Left lung (tissue), 10 donors: Measurements from ENCODE around the gene IGSF9B. TPM values are rescaled to one million over a fixed set of nuclear protein-coding genes. Genes with fewer than 3 reads are reported as not detected.

ENCODE experiments used
- ATAC-seq: fragments of 200-7000 bp; cut with Tn5 transposase; one replicate; pipeline ENCODE4 v1.9.1; 2020; ENCODE audit warnings: moderate library complexity
- DNase-seq, 4 donors: peaks; one replicate each; pipeline ENCODE4 v3.0.0-alpha.2; 2013 to 2020
- H3K27ac ChIP-seq, 2 donors: fragments of 200-600 bp; sonication (generic) in 1 of 2; one replicate each; pipeline versions ENCODE4 v1.5.0 to v1.8.0; 2020 to 2021
- H3K27me3 ChIP-seq, 2 donors: fragments of 200-600 bp; sonication (generic) in 1 of 2; one replicate each; pipeline versions ENCODE4 v1.5.0 to v1.8.0; 2020 to 2021
- H3K36me3 ChIP-seq, 2 donors: fragments of 200-600 bp; sonication (generic) in 1 of 2; one replicate each; pipeline versions ENCODE4 v1.5.0 to v1.8.0; 2020 to 2021
- H3K4me1 ChIP-seq, 2 donors: fragments of 200-600 bp; one replicate each; pipeline ENCODE4 v1.8.0; 2021
- H3K4me3 ChIP-seq, 2 donors: fragments of 200-600 bp; sonication (generic) in 1 of 2; one replicate each; pipeline versions ENCODE4 v1.5.0 to v1.8.0; 2020 to 2021; ENCODE audit warnings: mild to moderate bottlenecking in 1 of 2
- H3K9me3 ChIP-seq, 2 donors: fragments of 200-600 bp; sonication (generic) in 1 of 2; one replicate each; pipeline versions ENCODE4 v1.5.0 to v1.8.0; 2020 to 2021
- intact Hi-C, 2 donors: fragments of 100-400 bp; cut with DNase I; formaldehyde crosslinking; loops; one replicate each; pipeline versions ENCODE4 v1.11.2 to v1.14.2; 2022
- polyA plus RNA-seq, 6 donors: library from polyadenylated mRNA; unstranded; fragments of 120-200 nt; gene quantifications; one replicate each; pipeline ENCODE4 v1.2.1, GENCODE V29; 2013; ENCODE audit not compliant: insufficient read length in 6 of 6
- total RNA-seq, 2 donors: library from RNA; stranded (reverse); fragmentation: NEBNext Ultra II Directional; extraction: Animal tissue kit (Norgen Biotek cat#: 25700); gene quantifications; one replicate each; pipeline ENCODE4 v1.2.1, GENCODE V29; 2021
- TF ChIP-seq, protein P1 (sequence below), 2 donors: fragments of 200-600 bp; sonication (generic) in 1 of 2; IDR thresholded peaks; one replicate each; pipeline versions ENCODE4 v1.5.0 to v1.8.0; 2021; ENCODE audit warnings: antibody characterized with exemption in 2 of 2
- donor health status: DM: no; HTN: yes; CAD: no.
- donor health status: DM: no; HTN: no; CAD: no.

Gene IGSF9B
- total and polyA plus RNA-seq, 8 donors = 1.8 to 9.9 (median 2.8) TPM

DNA sequence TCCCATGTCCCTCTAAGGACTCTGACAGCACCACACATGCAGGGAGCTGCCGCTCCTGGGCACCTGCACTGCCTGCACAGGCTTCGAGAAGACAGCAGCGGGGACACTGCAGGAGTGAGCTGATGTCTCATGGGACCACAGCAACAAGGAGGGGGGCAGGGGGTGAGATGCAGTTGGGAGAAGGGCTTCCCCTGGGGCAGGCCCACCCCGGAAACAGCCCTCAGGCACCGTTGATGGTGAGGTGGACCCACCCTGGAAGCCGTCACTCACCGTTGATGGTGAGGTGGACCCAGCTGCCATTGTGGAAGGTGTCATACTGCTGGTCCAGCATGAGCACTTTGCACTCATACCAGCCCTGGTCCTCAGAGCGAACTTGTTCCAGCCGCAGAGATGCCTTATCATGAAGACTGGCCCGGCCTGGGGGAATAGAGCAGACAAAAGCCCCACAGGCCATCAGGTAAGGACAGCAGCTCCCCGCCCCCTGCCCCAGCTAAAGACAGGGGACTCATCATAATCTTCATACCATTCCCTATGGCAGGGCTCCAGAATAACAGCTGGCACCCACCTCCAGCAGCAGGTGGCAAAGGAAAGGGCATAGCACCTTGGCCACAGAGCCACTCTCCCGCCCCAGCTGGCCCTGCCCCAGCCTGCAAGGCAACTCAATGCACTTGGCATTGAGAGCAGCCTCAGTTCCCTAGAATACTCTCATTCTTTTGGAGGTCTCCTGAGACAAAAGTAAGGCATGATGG, 12.6 kb downstream of the IGSF9B start:
- ATAC-seq (no peak), DNase-seq (no peak)
- Histone ChIP-seq H3K4me3 (no peak overlapping the region), H3K9me3 (no peaks in the 10 kb centered on the region), H3K27me3 (peaks cover 0 to 27% of the 10 kb centered on the region in 2 donors), H3K27ac (no peak overlapping the region), H3K36me3 (no peaks in the 10 kb centered on the region), H3K4me1 (peaks cover 8 to 16% of the 10 kb centered on the region in 2 donors)
- intact Hi-C loops = no loop called here
- TF ChIP-seq, protein P1, sequence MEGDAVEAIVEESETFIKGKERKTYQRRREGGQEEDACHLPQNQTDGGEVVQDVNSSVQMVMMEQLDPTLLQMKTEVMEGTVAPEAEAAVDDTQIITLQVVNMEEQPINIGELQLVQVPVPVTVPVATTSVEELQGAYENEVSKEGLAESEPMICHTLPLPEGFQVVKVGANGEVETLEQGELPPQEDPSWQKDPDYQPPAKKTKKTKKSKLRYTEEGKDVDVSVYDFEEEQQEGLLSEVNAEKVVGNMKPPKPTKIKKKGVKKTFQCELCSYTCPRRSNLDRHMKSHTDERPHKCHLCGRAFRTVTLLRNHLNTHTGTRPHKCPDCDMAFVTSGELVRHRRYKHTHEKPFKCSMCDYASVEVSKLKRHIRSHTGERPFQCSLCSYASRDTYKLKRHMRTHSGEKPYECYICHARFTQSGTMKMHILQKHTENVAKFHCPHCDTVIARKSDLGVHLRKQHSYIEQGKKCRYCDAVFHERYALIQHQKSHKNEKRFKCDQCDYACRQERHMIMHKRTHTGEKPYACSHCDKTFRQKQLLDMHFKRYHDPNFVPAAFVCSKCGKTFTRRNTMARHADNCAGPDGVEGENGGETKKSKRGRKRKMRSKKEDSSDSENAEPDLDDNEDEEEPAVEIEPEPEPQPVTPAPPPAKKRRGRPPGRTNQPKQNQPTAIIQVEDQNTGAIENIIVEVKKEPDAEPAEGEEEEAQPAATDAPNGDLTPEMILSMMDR (IDR thresholded peaks at IDR 0.05) = no peak

DNA sequence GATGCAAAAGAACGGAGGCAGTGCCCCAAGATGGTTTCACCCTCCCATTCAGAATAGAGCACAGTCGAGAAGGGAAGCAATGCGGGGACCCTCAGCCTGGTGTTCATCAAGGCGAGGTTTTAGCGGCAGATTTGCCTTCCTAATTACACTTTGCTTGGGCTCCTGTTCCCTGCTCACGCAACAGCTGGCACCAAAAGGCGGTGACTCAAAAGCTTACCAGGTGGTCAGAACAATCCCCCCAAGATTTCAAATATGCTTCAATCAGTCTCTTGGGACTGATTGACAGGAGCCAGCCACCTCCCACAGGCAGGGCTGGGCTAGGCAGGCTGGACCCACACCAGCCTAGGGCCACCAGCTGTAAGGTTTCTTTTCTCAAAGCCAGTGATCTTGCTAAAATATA, 14.2 kb downstream of the IGSF9B start:
- Histone ChIP-seq H3K4me1 (peaks cover 8 to 16% of the 10 kb centered on the region in 2 donors), H3K36me3 (no peaks in the 10 kb centered on the region), H3K27ac (no peak overlapping the region), H3K4me3 (no peak overlapping the region), H3K9me3 (no peaks in the 10 kb centered on the region), H3K27me3 (peaks cover 0 to 13% of the 10 kb centered on the region in 2 donors)
- TF ChIP-seq, protein P1 (IDR thresholded peaks at IDR 0.05) = no peak
- ATAC-seq (no peak), DNase-seq (no peak)
- intact Hi-C loops = no loop called here

DNA sequence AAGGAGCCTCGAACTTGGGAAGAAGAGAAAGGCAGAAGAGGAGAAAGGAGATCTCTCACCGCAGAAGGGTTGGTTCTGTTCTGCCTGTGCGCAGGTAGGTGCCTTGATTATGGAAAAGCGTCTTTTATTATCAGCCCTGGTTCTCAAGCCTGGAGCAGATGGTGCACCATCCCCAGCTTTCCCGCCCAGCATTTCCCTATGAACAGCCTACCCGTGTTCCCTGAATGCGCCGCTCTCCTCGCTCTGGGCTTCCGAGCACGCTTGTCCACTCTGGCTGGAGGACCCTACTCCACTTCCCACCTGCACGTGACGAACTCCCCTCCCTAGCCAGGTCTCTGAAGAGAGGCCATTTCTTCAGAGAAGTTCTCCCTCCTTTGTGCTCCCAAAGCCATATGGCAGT, 15.2 kb downstream of the IGSF9B start:
- intact Hi-C loops = no loop called here
- ATAC-seq = no peak

DNA sequence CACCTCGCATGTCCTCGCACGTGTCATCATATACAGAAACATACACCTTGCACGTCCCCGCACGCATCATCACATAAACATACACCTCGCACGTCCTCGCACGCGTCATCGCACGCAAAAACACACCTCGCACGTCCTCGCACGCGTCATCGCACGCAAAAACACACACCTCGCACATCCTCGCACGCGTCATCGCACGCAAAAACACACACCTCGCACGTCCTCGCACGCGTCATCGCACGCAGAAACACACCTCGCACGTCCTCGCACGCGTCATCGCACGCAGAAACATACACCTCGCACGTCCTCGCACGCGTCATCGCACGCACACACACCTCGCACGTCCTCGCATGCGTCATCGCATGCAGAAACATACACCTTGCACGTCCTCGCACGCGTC, 16.7 kb downstream of the IGSF9B start:
- TF ChIP-seq, protein P1 (IDR thresholded peaks at IDR 0.05) = no peak
- ATAC-seq (no peak), DNase-seq (peak in 1 of 4 donors; percentile 54)
- H3K27ac ChIP-seq = no peak overlapping the region
- no peaks in the 10 kb centered on the region for H3K36me3 ChIP-seq
- H3K4me1 ChIP-seq = no peaks in the 10 kb centered on the region
- intact Hi-C loops = no loop called here
- H3K4me3 ChIP-seq = no peak overlapping the region
- H3K9me3 ChIP-seq = no peaks in the 10 kb centered on the region
- no peaks in the 10 kb centered on the region for H3K27me3 ChIP-seq

More for the DNA sequence above, 15.2 kb downstream of the IGSF9B start:
- no peaks in the 10 kb centered on the region for H3K36me3 ChIP-seq
- H3K4me3 ChIP-seq = no peak overlapping the region
- no peak for DNase-seq
- peaks cover 0 to 3% of the 10 kb centered on the region in 2 donors for H3K27me3 ChIP-seq
- no peak overlapping the region for H3K27ac ChIP-seq
- H3K9me3 ChIP-seq = no peaks in the 10 kb centered on the region
- peaks cover 5 to 10% of the 10 kb centered on the region in 2 donors for H3K4me1 ChIP-seq
- TF ChIP-seq, protein P1 (IDR thresholded peaks at IDR 0.05) = no peak

DNA sequence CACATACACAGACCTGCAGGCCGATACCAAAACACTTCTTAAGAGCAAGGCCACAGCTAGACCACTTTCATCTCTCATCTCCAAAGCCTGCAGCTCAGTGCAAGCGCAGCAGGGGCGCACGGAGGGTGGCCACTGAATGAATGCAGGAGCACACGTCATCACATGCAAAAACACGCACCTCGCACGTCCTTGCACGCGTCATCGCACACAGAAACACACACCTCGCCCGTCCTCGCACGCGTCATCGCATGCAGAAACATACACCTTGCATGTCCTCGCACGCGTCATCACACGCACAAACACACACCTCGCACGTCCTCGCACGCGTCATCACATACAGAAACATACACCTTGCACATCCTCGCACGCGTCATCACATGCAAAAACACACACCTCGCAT, 17.2 kb downstream of the IGSF9B start:
- TF ChIP-seq, protein P1 (IDR thresholded peaks at IDR 0.05) = no peak
- DNase-seq (no peak), ATAC-seq (no peak)
- Histone ChIP-seq H3K36me3 (no peaks in the 10 kb centered on the region), H3K4me1 (no peaks in the 10 kb centered on the region), H3K4me3 (no peak overlapping the region), H3K27me3 (no peaks in the 10 kb centered on the region), H3K27ac (no peak overlapping the region), H3K9me3 (no peaks in the 10 kb centered on the region)
- intact Hi-C loops = no loop called here
